GM21528 (cell line): ENCODE measurements around the gene RNF123.

Experiments used
- ATAC-seq: cut with Tn5 transposase; IDR thresholded peaks from one replicate; pipeline ENCODE4 v1.9.1; 2021; ENCODE audit warnings: mild to moderate bottlenecking, moderate library complexity; ENCODE audit not compliant: unreplicated experiment, low FRiP score

Gene RNF123

GRCh38 chr3:49657208-49657915 is 32.0 kb upstream of the RNF123 start:
- ATAC-seq = no peak

- no peak for ATAC-seq
These were observed 30.6 kb upstream of the RNF123 start for GRCh38 chr3:49658711-49659110.

GRCh38 chr3:49659756-49660155 is 29.6 kb upstream of the RNF123 start:
- no peak for ATAC-seq

GRCh38 chr3:49661281-49661680 is 28.1 kb upstream of the RNF123 start:
- no peak for ATAC-seq

GRCh38 chr3:49662021-49662420 is 27.3 kb upstream of the RNF123 start:
- no peak for ATAC-seq

GRCh38 chr3:49662720-49663413 is 26.5 kb upstream of the RNF123 start:
- no peak for ATAC-seq

- no peak for ATAC-seq
These were observed 25.5 kb upstream of the RNF123 start for GRCh38 chr3:49663831-49664230.

GRCh38 chr3:49664300-49664699 is 25.1 kb upstream of the RNF123 start:
- no peak for ATAC-seq

- ATAC-seq = no peak
These were observed 23.4 kb upstream of the RNF123 start for GRCh38 chr3:49665822-49666519.

GRCh38 chr3:49666592-49666991 is 22.8 kb upstream of the RNF123 start:
- ATAC-seq = no peak

GRCh38 chr3:49667701-49668413 is 21.5 kb upstream of the RNF123 start:
- ATAC-seq = no peak

- no peak for ATAC-seq
These were observed 21.0 kb upstream of the RNF123 start for GRCh38 chr3:49668414-49668797.

- ATAC-seq = no peak
These were observed 20.5 kb upstream of the RNF123 start for GRCh38 chr3:49668861-49669260.

- ATAC-seq = no peak
These were observed 20.0 kb upstream of the RNF123 start for GRCh38 chr3:49669352-49669751.

GRCh38 chr3:49670940-49671290 is 18.4 kb upstream of the RNF123 start:
- no peak for ATAC-seq

- no peak for ATAC-seq
These were observed 17.8 kb upstream of the RNF123 start for GRCh38 chr3:49671291-49672288.

- no peak for ATAC-seq
These were observed 16.1 kb upstream of the RNF123 start for GRCh38 chr3:49673121-49673714.

GRCh38 chr3:49673715-49674496 is 15.5 kb upstream of the RNF123 start, which contains the start of gene APEH:
Gene APEH, plus strand, starts transcription at chr3:49674351. Its CDS starts 51 bp downstream, at chr3:49674402.
- ATAC-seq = peak; percentile 75
